GM23338 (cell line): Measurements from ENCODE around the gene SPRR1A. TPM values are rescaled to one million over a fixed set of nuclear protein-coding genes. Genes with fewer than 3 reads are reported as not detected.

Experiments
- ATAC-seq: fragments of 200-7000 bp; cut with Tn5 transposase; 3 replicates; pipeline ENCODE4 v1.9.1; 2020
- DNase-seq: peaks from one replicate; pipeline ENCODE4 v3.0.0-alpha.2; 2015; ENCODE audit warnings: low spot score
- H2AFZ ChIP-seq: fragments of 200-600 bp; sonication (generic); 2 replicates; pipeline ENCODE4 v1.8.0; 2016; ENCODE audit warnings: antibody characterized with exemption, mild to moderate bottlenecking, moderate library complexity
- H3F3A ChIP-seq: fragments of 200-600 bp; sonication (generic); replicated peaks from 2 replicates; pipeline ENCODE4 v1.8.0; 2017; ENCODE audit warnings: antibody characterized with exemption, mixed run types, low read depth
- H3K27ac ChIP-seq: fragments of 200-600 bp; sonication (generic); 2 replicates; pipeline ENCODE4 v1.6.1; 2016; ENCODE audit warnings: low read depth
- H3K27me3 ChIP-seq: fragments of 200-600 bp; sonication (generic); 2 replicates; pipeline ENCODE4 v1.8.0; 2016; ENCODE audit warnings: mild to moderate bottlenecking, mixed run types, moderate library complexity; ENCODE audit not compliant: insufficient read depth
- H3K36me3 ChIP-seq: fragments of 200-600 bp; sonication (generic); 2 replicates; pipeline ENCODE4 v1.8.0; 2016; ENCODE audit warnings: mild to moderate bottlenecking; ENCODE audit not compliant: insufficient read depth
- H3K4me1 ChIP-seq: fragments of 200-600 bp; sonication (generic); 2 replicates; pipeline ENCODE4 v1.8.0; 2016; ENCODE audit warnings: mild to moderate bottlenecking, moderate library complexity; ENCODE audit not compliant: insufficient read depth
- H3K4me2 ChIP-seq: fragments of 200-600 bp; sonication (generic); 2 replicates; pipeline ENCODE4 v1.7.1; 2017; ENCODE audit warnings: mixed run types
- H3K4me3 ChIP-seq: fragments of 200-600 bp; sonication (generic); 2 replicates; pipeline ENCODE4 v1.6.1; 2016; ENCODE audit warnings: mixed run types
- H3K79me2 ChIP-seq: fragments of 200-600 bp; sonication (generic); replicated peaks from 2 replicates; pipeline ENCODE4 v1.8.0; 2017; ENCODE audit warnings: mild to moderate bottlenecking; ENCODE audit not compliant: insufficient read depth
- H3K9me2 ChIP-seq: fragments of 200-600 bp; sonication (generic); 2 replicates; pipeline ENCODE4 v1.8.0; 2017; ENCODE audit not compliant: insufficient read depth
- H4K20me1 ChIP-seq: fragments of 200-600 bp; sonication (generic); replicated peaks from 2 replicates; pipeline ENCODE4 v1.8.0; 2017; ENCODE audit warnings: mild to moderate bottlenecking; ENCODE audit not compliant: insufficient read depth
- H3K27ac Mint-ChIP-seq: 2 replicates; pipeline ENCODE4 v1.8.0; 2020; ENCODE audit warnings: inconsistent platforms, mild to moderate bottlenecking, moderate library complexity, mixed read lengths
- H3K27me3 Mint-ChIP-seq: 3 replicates; pipeline ENCODE4 v1.8.0; 2022; ENCODE audit warnings: low read depth, mild to moderate bottlenecking, moderate library complexity, mixed read lengths, inconsistent platforms; ENCODE audit not compliant: insufficient read depth, poor library complexity
- H3K36me3 Mint-ChIP-seq: 3 replicates; pipeline ENCODE4 v1.8.0; 2021; ENCODE audit warnings: low read depth, mild to moderate bottlenecking, inconsistent platforms, moderate library complexity, mixed read lengths
- H3K4me1 Mint-ChIP-seq: 3 replicates; pipeline ENCODE4 v1.8.0; 2020; ENCODE audit warnings: mild to moderate bottlenecking, inconsistent platforms, mixed read lengths
- H3K4me3 Mint-ChIP-seq: 3 replicates; pipeline ENCODE4 v1.8.0; 2021; ENCODE audit warnings: moderate library complexity, mild to moderate bottlenecking, inconsistent platforms, mixed read lengths
- H3K9me3 Mint-ChIP-seq: 3 replicates; pipeline ENCODE4 v1.8.0; 2020; ENCODE audit warnings: moderate library complexity, mild to moderate bottlenecking, inconsistent platforms, mixed read lengths
- CREB1 ChIP-seq: fragments of 250-450 bp; sonication (Bioruptor Pico); IDR thresholded peaks from 2 replicates; pipeline ENCODE4 v1.5.0; 2020; ENCODE audit warnings: low read depth, mild to moderate bottlenecking, moderate library complexity
- CTCF ChIP-seq, 2 experiments: fragments of 200-600 bp in 1 of 2; sonication (generic) in 1 of 2; conservative IDR thresholded peaks; 2 replicates each; pipeline versions ENCODE4 v1.5.1 to v1.6.1; 2016 to 2017; ENCODE audit warnings: antibody characterized with exemption in 2 of 2, low read depth in 2 of 2, mild to moderate bottlenecking in 2 of 2, moderate library complexity in 1 of 2
- ETS1 ChIP-seq: IDR thresholded peaks from 2 replicates; pipeline ENCODE4 v1.6.1; 2016; ENCODE audit warnings: antibody characterized with exemption
- EZH2 ChIP-seq: fragments of 200-600 bp; sonication (generic); IDR thresholded peaks from one replicate; pipeline ENCODE4 v1.8.0; 2017; ENCODE audit warnings: antibody characterized with exemption, mild to moderate bottlenecking, low read depth; ENCODE audit not compliant: unreplicated experiment
- NANOG ChIP-seq: IDR thresholded peaks from 2 replicates; pipeline ENCODE4 v1.6.1; 2016; ENCODE audit warnings: antibody characterized with exemption, borderline replicate concordance
- POLR2AphosphoS5 ChIP-seq: IDR thresholded peaks from 2 replicates; pipeline ENCODE4 v1.6.1; 2016; ENCODE audit warnings: antibody characterized with exemption, low read depth
- REST ChIP-seq: IDR thresholded peaks from one replicate; pipeline ENCODE4 v1.6.1; 2018; ENCODE audit warnings: antibody characterized with exemption; ENCODE audit not compliant: unreplicated experiment
- STAT1 ChIP-seq: IDR thresholded peaks from one replicate; pipeline ENCODE4 v1.6.1; 2016; ENCODE audit warnings: antibody characterized with exemption; ENCODE audit not compliant: unreplicated experiment
- ZNF331 ChIP-seq: fragments of 250-450 bp; sonication (Bioruptor Pico); IDR thresholded peaks from 2 replicates; pipeline ENCODE4 v1.5.0; 2020; ENCODE audit warnings: low read depth, mild to moderate bottlenecking, moderate library complexity
- ZNF462 ChIP-seq: fragments of 250-450 bp; sonication (Bioruptor Pico); IDR thresholded peaks from 2 replicates; pipeline ENCODE4 v1.5.0; 2020; ENCODE audit warnings: mild to moderate bottlenecking, moderate library complexity
- polyA plus RNA-seq: library from polyadenylated mRNA; unstranded; fragments of >200 nt; fragmentation: Nextera tagmentation; extraction: Ambion mirVana; gene quantifications from 2 replicates; pipeline ENCODE4 v1.2.1, GENCODE V29; 2016
- total RNA-seq: library from RNA; depleted of rRNA; stranded (reverse); fragments of >200 nt; shearing (Covaris generic); gene quantifications from 2 replicates; pipeline ENCODE4 v1.2.3, GENCODE V29; 2014

Gene SPRR1A
- total and polyA plus RNA-seq, 2 experiments from 2014 or later = not detected

- peaks cover 2% of the 10 kb centered on the region for H3K27me3 Mint-ChIP-seq
Measured at GRCh38 chr1:152997901-152998300, 14.0 kb downstream of the SPRR1A start.

More at GRCh38 chr1:152997901-152998300, 14.0 kb downstream of the SPRR1A start:
- Histone ChIP-seq H3K4me1 (no peaks in the 10 kb centered on the region; the same call in 1 of the 2 replicates), H3K79me2 (no peaks in the 10 kb centered on the region), H2AFZ (no peak overlapping the region; the same call in 1 of the 2 replicates), H3K27me3 (no peaks in the 10 kb centered on the region), H3K9me2 (no peaks in the 10 kb centered on the region), H4K20me1 (no peaks in the 10 kb centered on the region), H3K36me3 (no peaks in the 10 kb centered on the region), H3K4me2 (no peak overlapping the region), H3K4me3 (no peak overlapping the region), H3K27ac (no peak overlapping the region), H3F3A (no peaks in the 10 kb centered on the region)
- ATAC-seq = no peak
- DNase-seq = no peak
- TF ChIP-seq EZH2 (no peak), NANOG (no peak), ZNF462 (no peak), REST (no peak), CREB1 (CRISPR knock-in tag) (no peak), ZNF331 (CRISPR knock-in tag) (no peak), STAT1 (no peak), POLR2AphosphoS5 (no peak), ETS1 (no peak), CTCF (conservative IDR thresholded peaks at IDR 0.05; ENCODE audit: low read depth in 2 of 2) (no peak)
- Mint-ChIP-seq H3K36me3 (no peaks in the 10 kb centered on the region; the same call in 2 of the 3 replicates), H3K4me3 (no peak overlapping the region), H3K9me3 (peaks cover 8% of the 10 kb centered on the region; the same call in 2 of the 3 replicates), H3K27ac (no peak overlapping the region), H3K4me1 (peaks cover 11% of the 10 kb centered on the region; the same call in 2 of the 3 replicates)
